SK-N-MC (cell line): ENCODE results near the gene B4GALT1.

Experiments
- DNase-seq: peaks from one replicate; pipeline ENCODE4 v3.0.0-alpha.2; 2011; ENCODE audit warnings: low read depth, low spot score
- H3K27ac ChIP-seq: fragments of 200-600 bp; sonication (generic); 2 replicates; pipeline ENCODE4 v1.5.1; 2016; ENCODE audit warnings: mixed run types
- H3K36me3 ChIP-seq: fragments of 200-600 bp; sonication (generic); 2 replicates; pipeline ENCODE4 v1.6.1; 2017; ENCODE audit warnings: antibody characterized with exemption, low read length, mixed read lengths; ENCODE audit not compliant: insufficient read depth
- H3K4me3 ChIP-seq: fragments of 200-600 bp; sonication (generic); 2 replicates; pipeline ENCODE4 v1.5.1; 2016
- H3K9ac ChIP-seq: fragments of 200-600 bp; sonication (generic); 2 replicates; pipeline ENCODE4 v1.8.0; 2017; ENCODE audit warnings: mixed run types, mixed read lengths; ENCODE audit not compliant: insufficient read length
- H3K9me3 ChIP-seq: fragments of 200-600 bp; sonication (generic); 2 replicates; pipeline ENCODE4 v1.6.1; 2017; ENCODE audit warnings: low read depth, mild to moderate bottlenecking, antibody characterized with exemption, low read length, moderate library complexity, mixed read lengths
- EZH2 ChIP-seq: fragments of 200-600 bp; sonication (generic); IDR thresholded peaks from one replicate; pipeline ENCODE4 v1.6.1; 2017; ENCODE audit warnings: antibody characterized with exemption
- FOXP2 ChIP-seq: optimal IDR thresholded peaks from 2 replicates; pipeline ENCODE3; 2011; ENCODE audit warnings: mild to moderate bottlenecking, moderate library complexity; ENCODE audit not compliant: insufficient read depth; ENCODE audit errors: extremely low read length, control extremely low read depth
- POLR2AphosphoS5 ChIP-seq: IDR thresholded peaks from 2 replicates; pipeline ENCODE4 v1.6.1; 2012; ENCODE audit warnings: mild to moderate bottlenecking, low read depth, low read length, borderline replicate concordance

B4GALT1 gene

GRCh38 chr9:33151601-33152000 lies 15.5 kb downstream of the B4GALT1 start:
- no peaks in the 10 kb centered on the region for H3K36me3 ChIP-seq
- peak overlapping the region; percentile 73 for H3K4me3 ChIP-seq
- H3K9ac ChIP-seq = peak overlapping the region; percentile 74
- H3K27ac ChIP-seq = peak overlapping the region; percentile 94
- no peaks in the 10 kb centered on the region for H3K9me3 ChIP-seq
- TF ChIP-seq POLR2AphosphoS5 (no peak), EZH2 (no peak), FOXP2 (no peak)
- DNase-seq = no peak

- H3K27ac ChIP-seq = peak overlapping the region; percentile 94
- peak overlapping the region; percentile 74 for H3K9ac ChIP-seq
- TF ChIP-seq POLR2AphosphoS5 (peak; percentile 55; the same call in 1 of the 2 replicates), EZH2 (no peak)
- DNase-seq = peak; percentile 93
- no peaks in the 10 kb centered on the region for H3K9me3 ChIP-seq
- H3K36me3 ChIP-seq = no peaks in the 10 kb centered on the region
- peak overlapping the region; percentile 73 for H3K4me3 ChIP-seq
These were observed 16.1 kb downstream of the B4GALT1 start for GRCh38 chr9:33151007-33151557.

- no peak for DNase-seq
- H3K27ac ChIP-seq = peak overlapping the region; percentile 27; the same call in 1 of the 2 replicates
- no peaks in the 10 kb centered on the region for H3K36me3 ChIP-seq
- H3K9me3 ChIP-seq = no peaks in the 10 kb centered on the region
- TF ChIP-seq FOXP2 (no peak), EZH2 (no peak), POLR2AphosphoS5 (no peak)
- no peak overlapping the region for H3K4me3 ChIP-seq
- H3K9ac ChIP-seq = no peak overlapping the region
These were observed 18.6 kb downstream of the B4GALT1 start for GRCh38 chr9:33148367-33149014.

GRCh38 chr9:33147416-33148169 lies 19.5 kb downstream of the B4GALT1 start:
- Histone ChIP-seq H3K9ac (no peak overlapping the region), H3K4me3 (no peak overlapping the region), H3K36me3 (no peaks in the 10 kb centered on the region), H3K9me3 (no peaks in the 10 kb centered on the region), H3K27ac (no peak overlapping the region)
- no peak for TF ChIP-seq EZH2
- no peak for TF ChIP-seq FOXP2
- no peak for TF ChIP-seq POLR2AphosphoS5
- no peak for DNase-seq

- Histone ChIP-seq H3K27ac (no peak overlapping the region), H3K36me3 (no peaks in the 10 kb centered on the region), H3K4me3 (no peak overlapping the region), H3K9ac (no peak overlapping the region), H3K9me3 (no peaks in the 10 kb centered on the region)
- DNase-seq = no peak
- no peak for TF ChIP-seq FOXP2
These were observed 20.8 kb downstream of the B4GALT1 start for GRCh38 chr9:33146298-33146697.

GRCh38 chr9:33144551-33144950 lies 22.6 kb downstream of the B4GALT1 start:
- Histone ChIP-seq H3K9me3 (no peaks in the 10 kb centered on the region), H3K36me3 (no peaks in the 10 kb centered on the region), H3K9ac (no peak overlapping the region), H3K27ac (no peak overlapping the region), H3K4me3 (no peak overlapping the region)
- TF ChIP-seq POLR2AphosphoS5 = no peak
- no peak for TF ChIP-seq EZH2
- TF ChIP-seq FOXP2 = no peak
- no peak for DNase-seq

GRCh38 chr9:33143241-33143661 lies 23.9 kb downstream of the B4GALT1 start:
- H3K27ac ChIP-seq = no peak overlapping the region
- no peaks in the 10 kb centered on the region for H3K9me3 ChIP-seq
- DNase-seq = no peak
- no peaks in the 10 kb centered on the region for H3K36me3 ChIP-seq
- no peak overlapping the region for H3K9ac ChIP-seq
- no peak overlapping the region for H3K4me3 ChIP-seq
- TF ChIP-seq EZH2 (no peak), FOXP2 (no peak), POLR2AphosphoS5 (no peak)

- Histone ChIP-seq H3K36me3 (no peaks in the 10 kb centered on the region), H3K27ac (no peak overlapping the region), H3K4me3 (no peak overlapping the region), H3K9ac (no peak overlapping the region), H3K9me3 (no peaks in the 10 kb centered on the region)
- TF ChIP-seq FOXP2 (no peak), EZH2 (no peak), POLR2AphosphoS5 (no peak)
- DNase-seq = no peak
These were observed 24.6 kb downstream of the B4GALT1 start for GRCh38 chr9:33142535-33142934.

- Histone ChIP-seq H3K9me3 (no peaks in the 10 kb centered on the region), H3K36me3 (no peaks in the 10 kb centered on the region), H3K4me3 (no peak overlapping the region), H3K27ac (no peak overlapping the region), H3K9ac (no peak overlapping the region)
- DNase-seq = no peak
- TF ChIP-seq POLR2AphosphoS5 (no peak), EZH2 (no peak), FOXP2 (no peak)
These were observed 26.5 kb downstream of the B4GALT1 start for GRCh38 chr9:33140401-33141360.
